NCI-H2081 (cell line): Measurements from ENCODE around the gene MEST.
"Not testable (repeated sequence)": the region's sequence is repeated elsewhere in the genome, so short reads cannot be mapped to it uniquely, and the experiment has no call there.

Source experiments
- DNase-seq, 2 experiments: peaks; one replicate each; lab custom pipeline; 2025; lab: John Stamatoyannopoulos, UW

Gene MEST

DNA sequence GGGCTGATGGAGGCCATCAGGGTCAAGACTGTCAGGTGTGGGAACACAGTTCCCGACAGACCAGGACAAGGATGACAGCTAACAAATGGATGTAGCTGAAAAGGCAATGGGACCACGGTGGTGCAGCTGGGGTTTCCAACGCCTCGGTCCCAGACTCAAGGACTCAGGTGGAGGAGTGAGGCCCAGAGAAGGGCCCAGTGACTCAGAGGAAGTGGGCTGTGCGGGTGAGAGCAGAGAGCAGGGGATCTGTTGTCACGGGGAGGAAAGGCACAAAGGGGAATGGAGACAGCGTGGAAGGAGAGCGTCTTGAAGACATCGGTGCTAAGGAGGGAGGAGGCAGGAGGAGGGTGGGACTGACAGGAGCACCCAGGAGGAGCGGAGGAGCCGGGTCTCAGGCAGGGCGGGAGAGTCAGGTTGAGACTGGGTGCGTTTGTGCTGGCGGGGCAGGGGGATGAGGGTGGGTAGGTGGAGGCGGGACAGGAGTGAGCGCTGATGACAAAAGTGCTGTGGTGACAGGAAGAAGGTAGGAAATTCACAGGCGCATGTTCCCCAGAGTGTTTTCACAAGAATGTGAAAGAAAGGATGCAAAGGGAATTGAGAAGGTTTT is 31.7 kb downstream of the MEST start:
- not testable (repeated sequence) for DNase-seq

DNA sequence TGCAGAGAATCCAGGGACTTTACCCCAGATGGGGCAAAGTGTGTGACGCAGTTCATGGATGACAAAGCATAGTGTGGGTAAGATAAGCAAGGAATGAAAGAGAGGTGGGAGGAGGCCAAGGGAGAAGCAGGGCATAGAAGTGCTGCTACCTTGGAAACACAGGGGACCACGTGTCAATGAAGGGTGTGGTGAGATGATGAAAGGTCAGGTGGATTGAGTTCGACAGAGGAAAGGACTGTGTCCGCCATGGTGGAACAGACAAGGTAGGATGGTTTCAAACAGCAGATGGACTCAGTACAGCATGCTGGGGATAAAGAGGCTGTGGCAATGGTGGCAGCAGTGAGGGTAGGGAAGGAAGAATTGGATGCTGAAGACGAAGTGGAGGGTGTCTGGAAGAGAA is 32.7 kb downstream of the MEST start:
- DNase-seq = no peak

DNA sequence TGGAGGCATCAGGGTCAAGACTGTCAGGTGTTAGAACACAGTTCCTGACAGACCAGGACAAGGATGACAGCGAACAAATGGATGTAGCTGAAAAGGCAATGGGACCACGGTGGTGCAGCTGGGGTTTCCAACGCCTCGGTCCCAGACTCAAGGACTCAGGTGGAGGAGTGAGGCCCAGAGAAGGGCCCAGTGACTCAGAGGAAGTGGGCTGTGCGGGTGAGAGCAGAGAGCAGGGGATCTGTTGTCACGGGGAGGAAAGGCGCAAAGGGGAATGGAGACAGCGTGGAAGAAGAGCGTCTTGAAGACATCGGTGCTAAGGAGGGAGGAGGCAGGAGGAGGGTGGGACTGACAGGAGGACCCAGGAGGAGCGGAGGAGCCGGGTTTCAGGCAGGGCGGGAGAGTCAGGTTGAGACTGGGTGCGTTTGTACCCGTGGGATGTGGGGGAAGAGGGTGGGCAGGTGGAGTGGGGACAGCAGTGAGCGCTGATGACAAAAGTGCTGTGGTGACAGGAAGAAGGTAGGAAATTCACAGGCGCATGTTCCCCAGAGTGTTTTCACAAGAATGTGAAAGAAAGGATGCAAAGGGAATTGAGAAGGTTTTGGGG is 36.0 kb downstream of the MEST start:
- DNase-seq = not testable (repeated sequence)

DNA sequence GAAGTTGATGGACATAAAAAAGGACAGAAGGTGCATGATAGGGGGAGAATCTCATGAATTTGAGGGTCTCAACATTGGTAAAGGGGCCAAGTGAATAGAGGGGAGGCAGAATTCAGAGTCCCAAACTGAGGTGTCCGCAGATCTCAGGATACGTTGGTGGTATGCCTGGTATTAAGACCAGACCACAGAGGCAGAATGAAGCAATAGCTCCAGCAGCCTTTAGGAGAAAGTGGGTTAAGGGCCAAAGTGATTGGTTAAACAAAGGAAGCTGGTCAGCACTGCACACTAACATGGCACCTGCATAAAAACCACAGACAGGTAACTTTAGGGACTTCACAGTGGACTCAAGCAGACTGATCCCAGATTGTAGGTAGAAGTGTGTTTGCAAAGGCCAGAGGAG is 37.5 kb downstream of the MEST start:
- no peak for DNase-seq

DNA sequence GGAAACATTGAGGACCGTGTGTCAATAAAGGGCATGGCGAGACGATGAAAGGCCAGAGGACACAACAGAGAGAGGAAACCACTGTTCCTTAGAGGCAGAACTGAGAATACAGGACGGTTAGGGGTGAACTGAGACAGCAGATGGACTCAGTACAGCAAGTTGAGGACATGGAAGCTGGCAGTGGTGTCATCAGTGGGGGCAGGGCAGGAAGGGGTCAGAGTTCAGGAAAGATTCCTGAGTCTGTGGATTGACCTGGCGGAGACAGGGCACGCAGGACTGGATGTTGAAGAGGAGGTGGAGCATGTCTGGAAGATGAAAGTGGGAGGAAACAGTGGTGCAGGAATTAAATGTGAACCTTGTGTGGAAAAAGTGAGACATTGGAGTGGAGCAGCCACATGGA is 46.0 kb downstream of the MEST start:
- DNase-seq = not testable (repeated sequence)

DNA sequence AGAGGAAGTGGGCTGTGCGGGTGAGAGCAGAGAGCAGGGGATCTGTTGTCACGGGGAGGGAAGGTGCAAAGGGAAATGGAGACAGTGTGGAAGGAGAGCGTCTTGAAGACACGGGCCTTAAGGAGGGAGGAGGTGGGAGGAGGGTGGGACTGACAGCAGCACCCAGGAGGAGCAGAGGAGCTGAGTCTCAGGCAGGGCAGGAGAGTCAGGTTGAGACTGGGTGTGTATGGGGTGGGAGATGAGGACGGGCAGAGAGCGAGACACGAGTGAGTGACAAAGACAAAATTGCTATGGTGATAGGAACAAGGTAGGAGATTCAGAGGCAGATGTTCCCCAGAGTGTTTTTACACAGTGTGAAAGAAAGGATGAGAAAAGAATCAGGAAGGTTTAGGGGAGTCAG is 49.4 kb downstream of the MEST start:
- not testable (repeated sequence) for DNase-seq

DNA sequence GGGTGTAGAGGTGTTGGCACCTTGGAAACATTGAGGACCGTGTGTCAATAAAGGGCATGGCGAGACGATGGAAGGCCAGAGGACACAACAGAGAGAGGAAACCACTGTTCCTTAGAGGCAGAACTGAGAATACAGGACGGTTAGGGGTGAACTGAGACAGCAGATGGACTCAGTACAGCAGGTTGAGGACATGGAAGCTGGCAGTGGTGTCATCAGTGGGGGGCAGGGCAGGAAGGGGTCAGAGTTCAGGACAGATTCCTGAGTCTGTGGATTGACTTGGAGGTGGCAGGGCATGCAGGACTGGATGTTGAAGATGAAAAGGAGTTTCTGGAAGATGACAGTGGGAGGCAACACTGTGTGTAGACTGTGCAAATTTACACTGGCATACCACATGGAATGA is 50.4 kb downstream of the MEST start:
- DNase-seq = not testable (repeated sequence)

DNA sequence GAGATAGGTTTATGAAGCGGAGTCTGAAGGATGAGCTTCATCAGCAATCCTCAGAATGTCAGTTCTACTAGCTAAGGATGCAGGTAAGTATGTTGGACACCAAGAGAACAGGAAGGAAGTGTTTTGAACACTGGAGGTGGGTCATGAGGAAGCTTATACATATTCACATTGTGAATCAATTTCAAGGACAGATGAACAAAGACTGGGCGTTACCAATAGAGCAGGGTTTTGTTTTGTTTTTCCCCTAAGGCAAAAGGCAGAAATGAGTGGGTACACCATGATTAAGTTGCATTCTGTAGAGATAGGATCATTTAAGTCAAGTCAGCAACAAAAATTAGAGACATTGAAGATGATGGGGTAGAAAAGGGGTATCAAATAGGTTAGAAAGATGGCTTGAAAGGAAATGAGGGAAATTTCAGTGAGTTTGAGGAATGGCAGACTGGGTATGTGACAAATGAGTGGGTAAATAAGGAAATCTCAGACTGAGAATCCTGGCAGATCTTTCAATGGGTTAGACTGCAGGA is 51.7 kb downstream of the MEST start:
- DNase-seq = peak in 1 of 2 experiments; percentile 21

DNA sequence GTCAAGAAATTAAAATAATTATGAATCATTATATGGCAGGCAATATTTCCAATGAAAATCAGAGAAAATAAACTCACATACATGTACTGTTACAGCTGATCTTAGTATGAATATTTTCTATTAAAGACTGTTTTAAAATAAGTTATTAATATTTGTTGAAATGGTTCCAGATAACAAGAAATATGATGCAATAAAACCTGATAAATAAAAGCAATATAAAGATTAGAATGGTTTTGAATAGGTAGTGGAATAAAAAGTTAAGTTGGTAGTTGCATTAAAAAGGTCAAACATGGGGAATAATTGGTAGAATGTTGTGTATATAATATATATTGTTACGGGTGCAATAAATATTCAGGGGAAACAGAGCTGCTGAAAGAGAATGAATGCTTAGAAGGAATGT is 52.5 kb downstream of the MEST start:
- DNase-seq = no peak

DNA sequence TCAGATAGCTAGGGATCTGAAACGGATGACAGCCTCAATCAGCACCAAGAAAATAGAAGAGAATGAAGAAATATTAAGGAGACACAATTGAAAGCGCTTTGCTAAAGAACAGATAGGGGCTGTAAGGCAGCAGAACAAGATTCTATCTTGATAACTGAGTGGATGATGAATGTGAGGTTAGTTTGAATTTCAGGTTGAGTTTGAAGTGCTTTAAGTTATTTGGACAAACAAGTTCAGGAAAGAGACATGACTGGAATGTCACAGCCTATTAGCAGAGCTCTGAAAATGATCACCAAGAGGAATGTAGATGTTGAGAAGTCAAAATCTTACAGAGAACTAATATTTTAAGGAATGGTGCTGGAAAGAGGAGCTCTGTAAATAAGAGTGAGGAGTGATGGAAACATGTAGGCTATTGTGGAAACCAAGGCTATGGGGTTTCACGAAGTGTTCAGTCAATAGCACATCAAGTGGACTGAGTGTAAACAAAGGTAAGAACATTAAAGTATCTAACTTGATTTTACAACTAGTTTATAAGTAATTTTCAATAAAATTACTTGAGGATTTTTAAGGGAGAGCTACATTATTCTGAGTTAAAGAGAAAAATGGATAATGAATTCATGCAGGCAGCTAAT is 61.6 kb downstream of the MEST start:
- no peak for DNase-seq

DNA sequence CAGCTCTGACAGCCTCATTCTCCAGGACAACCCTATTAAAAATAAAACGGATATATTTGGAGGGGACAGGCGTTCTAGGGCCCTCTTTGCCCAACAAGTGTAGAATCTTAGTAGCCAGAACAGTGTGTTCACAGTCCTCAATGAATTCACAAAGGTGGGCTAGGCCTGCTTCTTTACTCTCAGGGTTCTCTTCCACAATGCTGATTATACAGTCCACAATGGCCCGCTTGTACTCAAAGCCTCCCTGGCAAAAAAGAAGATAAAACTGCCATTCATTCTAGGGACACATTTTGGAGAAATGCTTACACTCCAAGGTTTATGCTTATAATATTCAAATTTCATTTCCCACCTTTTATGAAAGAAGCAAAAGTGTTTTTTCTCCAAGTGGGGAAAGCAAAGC is 62.6 kb downstream of the MEST start:
- DNase-seq = no peak
